ENCODE results near the gene MCUB. TPM values are rescaled to one million over a fixed set of nuclear protein-coding genes. Genes with fewer than 3 reads are reported as not detected.
A peak's percentile ranks its signal among the peaks of the same experiment; 100 is the strongest.

Gene MCUB
- total RNA-seq, 2 experiments from 2014 or later, result 58.2 to 80.1 TPM

- intact Hi-C loops (cut with DNase I, micrococcal nuclease), result loop anchor here (2.0 to 10.0 kb wide), 3 partner anchors 26 to 1074 kb away; partner anchors contain the start of genes CASP6 (in 1 of the 2) and OSTC (in 1 of the 2)
- Mint-ChIP-seq H3K36me3 (ENCODE audit: low read depth) (peaks cover 14% of the 10 kb centered on the region), H3K27me3 (no peaks in the 10 kb centered on the region), H3K4me3 (peak overlapping the region; percentile 84), H3K27ac (no peak overlapping the region), H3K4me1 (peaks cover 16% of the 10 kb centered on the region), H3K9me3 (ENCODE audit: low read depth) (no peaks in the 10 kb centered on the region)
- DNase-seq (no peak), ATAC-seq (no peak)
- POLR2A ChIA-PET, result interaction anchor here (0.6 to 1.7 kb wide), 2 partner anchors 26 to 28 kb away, joined by 3 to 7 read pairs; no protein-coding TSS in a partner anchor
- CTCF ChIA-PET, result interaction anchor here (0.7 kb wide), 1 partner anchor 295 kb away, joined by 3 read pairs; no protein-coding TSS in a partner anchor
Measured at GRCh38 chr4:109728385-109728784, 168.3 kb downstream of the MCUB start.

- DNase-seq (no peak), ATAC-seq (peak; percentile 35)
- ChIA-PET CTCF (interaction anchor here (0.8 kb wide), 1 partner anchor 296 kb away, joined by 3 read pairs; the partner anchor contains the start of gene SEC24B), POLR2A (interaction anchor here (0.6 to 1.7 kb wide), 2 partner anchors 27 to 255 kb away, joined by 7 to 10 read pairs; no protein-coding TSS in a partner anchor)
- intact Hi-C loops (cut with DNase I, micrococcal nuclease), result loop anchor here (1.0 to 10.0 kb wide), 5 partner anchors 26 to 1074 kb away; partner anchors contain the start of genes CASP6 (in 2 of the 2), MCUB (in 1 of the 2) and OSTC (in 1 of the 2)
- peaks cover 16% of the 10 kb centered on the region for H3K4me1 Mint-ChIP-seq
- H3K4me3 Mint-ChIP-seq, result peak overlapping the region; percentile 84
- no peaks in the 10 kb centered on the region for H3K27me3 Mint-ChIP-seq
- peak overlapping the region; percentile 64 for H3K27ac Mint-ChIP-seq
- peaks cover 14% of the 10 kb centered on the region for H3K36me3 Mint-ChIP-seq (ENCODE audit: low read depth)
- H3K9me3 Mint-ChIP-seq (ENCODE audit: low read depth), result no peaks in the 10 kb centered on the region
Measured at GRCh38 chr4:109729117-109729717, 169.2 kb downstream of the MCUB start.

GRCh38 chr4:109729718-109730618 lies 169.9 kb downstream of the MCUB start, which contains the start of gene PLA2G12A:
Gene PLA2G12A, minus strand, starts transcription at chr4:109730070. Its CDS starts 261 bp downstream, at chr4:109729809.
- Mint-ChIP-seq H3K27ac (peak within 1 kb of the TSS; percentile 71), H3K9me3 (ENCODE audit: low read depth) (no peaks in the 10 kb centered on the region), H3K4me3 (peak within 1 kb of the TSS; percentile 84), H3K27me3 (no peaks in the 10 kb centered on the region), H3K36me3 (ENCODE audit: low read depth) (peaks cover 10% of the 10 kb centered on the region), H3K4me1 (peaks cover 14% of the 10 kb centered on the region)
- ChIA-PET CTCF (interaction anchor here (0.6 to 1.2 kb wide), 6 partner anchors 25 to 357 kb away, joined by 3 to 8 read pairs (median 3); partner anchors contain the start of genes CFI and SEC24B), POLR2A (interaction anchor here (0.6 to 1.7 kb wide), 3 partner anchors 28 to 292 kb away, joined by 4 to 10 read pairs (median 7); no protein-coding TSS in a partner anchor)
- DNase-seq, result peak; percentile 85
- intact Hi-C loops (cut with DNase I, micrococcal nuclease), result loop anchor here (1.0 to 10.0 kb wide), 8 partner anchors 27 to 1075 kb away; partner anchors contain the start of genes CASP6 (in 2 of the 2), SEC24B (in 2 of the 2), ELOVL6 (in 1 of the 2) and GAR1 (in 1 of the 2)
- peak; percentile 87 for ATAC-seq

- ChIA-PET POLR2A (interaction anchor here (0.6 to 1.2 kb wide), 2 partner anchors 110 to 293 kb away, joined by 3 to 4 read pairs; no protein-coding TSS in a partner anchor), CTCF (interaction anchor here (0.7 to 1.2 kb wide), 4 partner anchors 9 to 356 kb away, joined by 3 read pairs; partner anchors contain the start of gene CFI)
- Mint-ChIP-seq H3K36me3 (ENCODE audit: low read depth) (peaks cover 8% of the 10 kb centered on the region), H3K27me3 (no peaks in the 10 kb centered on the region), H3K27ac (peak overlapping the region; percentile 71), H3K4me1 (peaks cover 14% of the 10 kb centered on the region), H3K4me3 (peak overlapping the region; percentile 84), H3K9me3 (ENCODE audit: low read depth) (no peaks in the 10 kb centered on the region)
- ATAC-seq (no peak), DNase-seq (no peak)
- intact Hi-C loops (cut with DNase I, micrococcal nuclease), result loop anchor here (1.0 to 5.0 kb wide), 3 partner anchors 84 to 466 kb away; partner anchors contain the start of genes SEC24B (in 2 of the 2), ELOVL6 (in 1 of the 2) and GAR1 (in 1 of the 2)
Measured at GRCh38 chr4:109730619-109731545, 170.8 kb downstream of the MCUB start.

- DNase-seq (no peak), ATAC-seq (no peak)
- Mint-ChIP-seq H3K9me3 (ENCODE audit: low read depth) (no peaks in the 10 kb centered on the region), H3K36me3 (ENCODE audit: low read depth) (no peaks in the 10 kb centered on the region), H3K27ac (no peak overlapping the region), H3K4me1 (peaks cover 4% of the 10 kb centered on the region), H3K27me3 (no peaks in the 10 kb centered on the region), H3K4me3 (no peak overlapping the region)
- CTCF ChIA-PET, result no interaction called here
- POLR2A ChIA-PET, result interaction anchor here (0.7 kb wide), 1 partner anchor 176 kb away, joined by 3 read pairs; no protein-coding TSS in a partner anchor
- intact Hi-C loops (cut with DNase I, micrococcal nuclease), result loop anchor here in 1 of 2 experiments (5.0 kb wide), 1 partner anchor 464 kb away; the partner anchor contains the start of gene ELOVL6
Measured at GRCh38 chr4:109733728-109734127, 173.7 kb downstream of the MCUB start.

- intact Hi-C loops (cut with DNase I, micrococcal nuclease), result no loop called here
- CTCF ChIA-PET, result no interaction called here
- Mint-ChIP-seq H3K36me3 (ENCODE audit: low read depth) (no peaks in the 10 kb centered on the region), H3K4me3 (no peak overlapping the region), H3K27me3 (peaks cover 3% of the 10 kb centered on the region), H3K27ac (no peak overlapping the region), H3K4me1 (no peaks in the 10 kb centered on the region), H3K9me3 (ENCODE audit: low read depth) (no peaks in the 10 kb centered on the region)
- POLR2A ChIA-PET, result no interaction called here
- ATAC-seq (no peak), DNase-seq (no peak)
Measured at GRCh38 chr4:109735566-109736365, 175.7 kb downstream of the MCUB start.

Other genes starting within 250 kb of the MCUB start
- gene SEC24B, start 126.4 kb upstream of the MCUB start, total RNA-seq, result 10 to 100 TPM; 24.6 to 35.9 TPM
- 10 to 100 TPM; 23.3 to 26.5 TPM for gene CASP6, start 143.2 kb downstream of the MCUB start, total RNA-seq
- gene PLA2G12A, start 169.8 kb downstream of the MCUB start, total RNA-seq, result 10 to 100 TPM; 17.9 to 31.1 TPM
- not detected for gene CFI, start 241.8 kb downstream of the MCUB start, total RNA-seq